WTC11 (cell line): ENCODE results near the gene DBH. TPM values are rescaled to one million over a fixed set of nuclear protein-coding genes. Genes with fewer than 3 reads are reported as not detected.

Experiments used
- ATAC-seq: fragments of 200-7000 bp; cut with Tn5 transposase; 2 replicates; pipeline ENCODE4 v1.10.0; 2021; ENCODE audit warnings: mild to moderate bottlenecking, moderate library complexity
- CTCF ChIA-PET: fragments of 300-600 bp; sonication (Branson Sonifier 250); formaldehyde crosslinking; loops from one replicate; lab custom pipeline; 2021; ENCODE audit warnings: antibody characterized with exemption; lab: Charles Lee
- POLR2A ChIA-PET: fragments of 350-600 bp; sonication (Branson Sonifier 250); formaldehyde crosslinking; loops from one replicate; lab custom pipeline; 2021; ENCODE audit warnings: antibody characterized with exemption; lab: Charles Lee
- DNase-seq: peaks from one replicate; pipeline ENCODE4 v3.0.0; 2021; ENCODE audit warnings: low spot score
- H3K27ac Mint-ChIP-seq: 2 replicates; pipeline ENCODE4 v1.8.0; 2021; ENCODE audit warnings: mixed read lengths
- H3K27me3 Mint-ChIP-seq: 2 replicates; pipeline ENCODE4 v1.8.0; 2021; ENCODE audit warnings: low read depth, mild to moderate bottlenecking, moderate library complexity, mixed read lengths
- H3K36me3 Mint-ChIP-seq: 2 replicates; pipeline ENCODE4 v1.8.0; 2021; ENCODE audit warnings: mixed read lengths
- H3K4me1 Mint-ChIP-seq: 2 replicates; pipeline ENCODE4 v1.8.0; 2022; ENCODE audit warnings: mixed read lengths
- H3K4me3 Mint-ChIP-seq: 2 replicates; pipeline ENCODE4 v1.8.0; 2021; ENCODE audit warnings: mild to moderate bottlenecking, moderate library complexity, mixed read lengths
- H3K9me3 Mint-ChIP-seq: 2 replicates; pipeline ENCODE4 v1.8.0; 2021; ENCODE audit warnings: mixed read lengths
- ATF6 ChIP-seq: sonication (generic); formaldehyde crosslinking; IDR thresholded peaks from 2 replicates; pipeline ENCODE4 v1.8.1; 2023; ENCODE audit warnings: mild to moderate bottlenecking, missing genetic modification reagents
- CDX4 ChIP-seq: fragments of 250-450 bp; sonication (Bioruptor Pico); IDR thresholded peaks from 2 replicates; pipeline ENCODE4 v1.9.0; 2021; ENCODE audit warnings: moderate library complexity, mild to moderate bottlenecking, inconsistent platforms, borderline replicate concordance
- CREM ChIP-seq: sonication (generic); formaldehyde crosslinking; IDR thresholded peaks from 2 replicates; pipeline ENCODE4 v1.8.1; 2022; ENCODE audit warnings: mild to moderate bottlenecking, missing genetic modification reagents, moderate library complexity
- NFATC4 ChIP-seq: fragments of 250-450 bp; sonication (Bioruptor Pico); IDR thresholded peaks from 2 replicates; pipeline ENCODE4 v1.9.0; 2021; ENCODE audit warnings: mild to moderate bottlenecking
- ZNF671 ChIP-seq: fragments of 250-450 bp; sonication (Bioruptor Pico); IDR thresholded peaks from 2 replicates; pipeline ENCODE4 v1.8.0; 2021; ENCODE audit warnings: mild to moderate bottlenecking
- ZSCAN18 ChIP-seq: fragments of 250-450 bp; sonication (Bioruptor Pico); IDR thresholded peaks from 2 replicates; pipeline ENCODE4 v2.1.2; 2022; ENCODE audit warnings: mild to moderate bottlenecking, moderate library complexity
- total RNA-seq: library from RNA; stranded (reverse); gene quantifications from 3 replicates; pipeline ENCODE4 v1.2.3, GENCODE V29; 2021
- TF ChIP-seq, protein P1 (sequence below): sonication (generic); formaldehyde crosslinking; IDR thresholded peaks from 2 replicates; pipeline ENCODE4 v1.8.0; 2023; ENCODE audit warnings: missing genetic modification reagents, mild to moderate bottlenecking, borderline replicate concordance
- TF ChIP-seq, protein P2 (sequence below): sonication (generic); formaldehyde crosslinking; IDR thresholded peaks from 2 replicates; pipeline ENCODE4 v1.8.1; 2022; ENCODE audit warnings: mild to moderate bottlenecking, missing genetic modification reagents, moderate library complexity, borderline replicate concordance

The DBH gene
- total RNA-seq, 1 experiment from 2014 or later: 0.24 TPM

DNA sequence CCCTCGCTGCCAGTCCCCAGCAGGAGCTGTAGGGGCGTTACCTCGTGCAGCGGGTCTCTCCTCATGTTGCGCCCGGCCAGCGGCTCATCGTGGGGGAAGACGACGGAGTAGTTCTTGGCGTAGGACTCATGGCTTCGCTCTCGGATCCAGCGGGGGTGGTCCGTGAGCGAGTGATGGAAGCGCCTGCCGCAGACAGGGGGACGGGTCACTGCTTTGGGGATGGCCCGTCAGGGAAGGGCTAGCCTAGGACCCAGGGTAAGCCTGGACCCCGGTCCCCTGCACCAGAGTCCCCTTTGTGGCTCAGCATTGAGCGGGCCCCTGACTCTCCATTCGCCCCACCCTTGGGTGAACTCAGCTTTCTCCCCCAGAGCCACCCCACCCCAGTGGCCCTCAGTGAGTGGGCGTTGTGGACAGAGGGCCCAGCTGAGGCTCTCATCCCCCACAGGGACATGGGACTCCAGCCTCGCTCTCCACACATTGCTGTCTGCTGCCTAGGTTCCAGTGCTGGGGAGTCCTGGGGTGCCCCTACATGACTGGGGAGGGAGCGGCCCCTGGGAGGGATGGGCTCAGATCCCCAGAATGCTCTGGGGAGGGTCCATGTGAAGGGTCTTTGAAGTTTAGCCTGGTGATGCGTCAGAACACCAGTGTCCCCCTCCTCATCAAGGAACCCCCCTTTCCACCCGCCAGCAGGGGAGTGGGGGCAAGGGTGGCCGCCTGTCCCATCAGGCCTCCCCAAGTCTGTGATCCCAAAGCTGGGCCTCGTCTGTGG lies 72.3 kb downstream of the DBH start:
- ChIA-PET POLR2A (no interaction called here), CTCF (interaction anchor here (1.0 to 1.9 kb wide), 5 partner anchors 34 to 105 kb away, joined by 3 to 7 read pairs (median 4); no protein-coding TSS in a partner anchor)
- Mint-ChIP-seq H3K27me3 (no peaks in the 10 kb centered on the region), H3K36me3 (no peaks in the 10 kb centered on the region), H3K27ac (no peak overlapping the region), H3K9me3 (no peaks in the 10 kb centered on the region), H3K4me3 (no peak overlapping the region), H3K4me1 (no peaks in the 10 kb centered on the region)
- ATAC-seq (no peak), DNase-seq (peak; percentile 1)
- TF ChIP-seq, protein P1, sequence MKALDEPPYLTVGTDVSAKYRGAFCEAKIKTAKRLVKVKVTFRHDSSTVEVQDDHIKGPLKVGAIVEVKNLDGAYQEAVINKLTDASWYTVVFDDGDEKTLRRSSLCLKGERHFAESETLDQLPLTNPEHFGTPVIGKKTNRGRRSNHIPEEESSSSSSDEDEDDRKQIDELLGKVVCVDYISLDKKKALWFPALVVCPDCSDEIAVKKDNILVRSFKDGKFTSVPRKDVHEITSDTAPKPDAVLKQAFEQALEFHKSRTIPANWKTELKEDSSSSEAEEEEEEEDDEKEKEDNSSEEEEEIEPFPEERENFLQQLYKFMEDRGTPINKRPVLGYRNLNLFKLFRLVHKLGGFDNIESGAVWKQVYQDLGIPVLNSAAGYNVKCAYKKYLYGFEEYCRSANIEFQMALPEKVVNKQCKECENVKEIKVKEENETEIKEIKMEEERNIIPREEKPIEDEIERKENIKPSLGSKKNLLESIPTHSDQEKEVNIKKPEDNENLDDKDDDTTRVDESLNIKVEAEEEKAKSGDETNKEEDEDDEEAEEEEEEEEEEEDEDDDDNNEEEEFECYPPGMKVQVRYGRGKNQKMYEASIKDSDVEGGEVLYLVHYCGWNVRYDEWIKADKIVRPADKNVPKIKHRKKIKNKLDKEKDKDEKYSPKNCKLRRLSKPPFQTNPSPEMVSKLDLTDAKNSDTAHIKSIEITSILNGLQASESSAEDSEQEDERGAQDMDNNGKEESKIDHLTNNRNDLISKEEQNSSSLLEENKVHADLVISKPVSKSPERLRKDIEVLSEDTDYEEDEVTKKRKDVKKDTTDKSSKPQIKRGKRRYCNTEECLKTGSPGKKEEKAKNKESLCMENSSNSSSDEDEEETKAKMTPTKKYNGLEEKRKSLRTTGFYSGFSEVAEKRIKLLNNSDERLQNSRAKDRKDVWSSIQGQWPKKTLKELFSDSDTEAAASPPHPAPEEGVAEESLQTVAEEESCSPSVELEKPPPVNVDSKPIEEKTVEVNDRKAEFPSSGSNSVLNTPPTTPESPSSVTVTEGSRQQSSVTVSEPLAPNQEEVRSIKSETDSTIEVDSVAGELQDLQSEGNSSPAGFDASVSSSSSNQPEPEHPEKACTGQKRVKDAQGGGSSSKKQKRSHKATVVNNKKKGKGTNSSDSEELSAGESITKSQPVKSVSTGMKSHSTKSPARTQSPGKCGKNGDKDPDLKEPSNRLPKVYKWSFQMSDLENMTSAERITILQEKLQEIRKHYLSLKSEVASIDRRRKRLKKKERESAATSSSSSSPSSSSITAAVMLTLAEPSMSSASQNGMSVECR (CRISPR knock-in tag): no peak
- TF ChIP-seq, protein P2, sequence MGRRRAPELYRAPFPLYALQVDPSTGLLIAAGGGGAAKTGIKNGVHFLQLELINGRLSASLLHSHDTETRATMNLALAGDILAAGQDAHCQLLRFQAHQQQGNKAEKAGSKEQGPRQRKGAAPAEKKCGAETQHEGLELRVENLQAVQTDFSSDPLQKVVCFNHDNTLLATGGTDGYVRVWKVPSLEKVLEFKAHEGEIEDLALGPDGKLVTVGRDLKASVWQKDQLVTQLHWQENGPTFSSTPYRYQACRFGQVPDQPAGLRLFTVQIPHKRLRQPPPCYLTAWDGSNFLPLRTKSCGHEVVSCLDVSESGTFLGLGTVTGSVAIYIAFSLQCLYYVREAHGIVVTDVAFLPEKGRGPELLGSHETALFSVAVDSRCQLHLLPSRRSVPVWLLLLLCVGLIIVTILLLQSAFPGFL: no peak
- TF ChIP-seq ZNF671 (CRISPR knock-in tag) (no peak), NFATC4 (CRISPR knock-in tag) (no peak), CREM (CRISPR knock-in tag) (no peak), CDX4 (CRISPR knock-in tag) (no peak), ATF6 (CRISPR knock-in tag) (no peak), ZSCAN18 (no peak)

Other genes with a start within 250 kb of the DBH start
- gene REXO4, start 218.4 kb upstream of the DBH start, total RNA-seq: 33.0 to 38.6 TPM (median 36.3 TPM) in 3 replicates
- 12.0 to 16.4 TPM (median 15.9 TPM) in 3 replicates for gene ADAMTS13, start 214.0 kb upstream of the DBH start, total RNA-seq
- 22.5 to 38.7 TPM (median 29.5 TPM) in 3 replicates for gene CACFD1, start 176.4 kb upstream of the DBH start, total RNA-seq
- gene SLC2A6, start 157.3 kb upstream of the DBH start, total RNA-seq: 13.4 to 16.6 TPM (median 14.2 TPM) in 3 replicates
- 0.34 TPM in 1 of 3 replicates, not detected in the others for gene MYMK, start 111.4 kb upstream of the DBH start, total RNA-seq
- 0.64 to 0.87 TPM (median 0.64 TPM) in 3 replicates for gene ADAMTSL2, start 101.7 kb upstream of the DBH start, total RNA-seq
- gene FAM163B, start 27.0 kb upstream of the DBH start, total RNA-seq: 2.0 to 3.1 TPM (median 2.7 TPM) in 3 replicates
- 8.5 to 15.2 TPM (median 13.7 TPM) in 3 replicates for gene SARDH, start 102.0 kb downstream of the DBH start, total RNA-seq